Upper lobe of left lung (tissue), 4 donors: ENCODE measurements around the gene ZNF438.

Experiments
- CTCF ChIP-seq, 6 experiments: fragments of 450-650 bp in 4 of 6; fragments of 200-600 bp in 2 of 6; sonication (generic) in 2 of 6; IDR thresholded peaks; one replicate each; pipeline ENCODE4 v1.5.1; 2016 to 2019; ENCODE audit warnings: antibody characterized with exemption in 6 of 6
- POLR2A ChIP-seq, 4 donors: fragments of 450-650 bp; IDR thresholded peaks; one replicate each; pipeline ENCODE4 v1.5.1; 2016 to 2017; ENCODE audit warnings: antibody characterized with exemption in 4 of 4, mild to moderate bottlenecking in 2 of 4
- POLR2AphosphoS5 ChIP-seq, 2 donors: sonication (generic); formaldehyde crosslinking; IDR thresholded peaks; one replicate each; pipeline ENCODE4 v1.5.1; 2017; ENCODE audit warnings: antibody characterized with exemption in 2 of 2

- TF ChIP-seq CTCF (IDR thresholded peaks at IDR 0.05) (no peak), POLR2AphosphoS5 (IDR thresholded peaks at IDR 0.05) (no peak), POLR2A (IDR thresholded peaks at IDR 0.05) (no peak)
These were observed 40.6 kb downstream of the ZNF438 start for GRCh38 chr10:30990971-30991646.
